SK-MEL-5 (cell line): ENCODE results near the gene MYLK. TPM values are rescaled to one million over a fixed set of nuclear protein-coding genes. Genes with fewer than 3 reads are reported as not detected.
A peak's percentile ranks its signal among the peaks of the same experiment; 100 is the strongest.
"Not testable (repeated sequence)": the region's sequence is repeated elsewhere in the genome, so short reads cannot be mapped to it uniquely, and the experiment has no call there.

Experiments
- DNase-seq: peaks from one replicate; pipeline ENCODE4 v3.0.0-alpha.2; 2016; ENCODE audit warnings: low read depth, low spot score
- in situ Hi-C: cut with HindIII; loops from 2 replicates; pipeline ENCODE4 v1.10.0; 2016; ENCODE audit warnings: low sequenced_read_pairs, high pct_unique_total_duplicates, low pct_unique_long_range_greater_than_20kb
- total RNA-seq: library from RNA; depleted of rRNA; stranded (reverse); fragments of >200 nt; shearing (Covaris generic); gene quantifications from 2 replicates; pipeline ENCODE4 v1.2.3, GENCODE V29; 2014

MYLK gene
- total RNA-seq, 1 experiment from 2014 or later = 23.7 TPM

DNA sequence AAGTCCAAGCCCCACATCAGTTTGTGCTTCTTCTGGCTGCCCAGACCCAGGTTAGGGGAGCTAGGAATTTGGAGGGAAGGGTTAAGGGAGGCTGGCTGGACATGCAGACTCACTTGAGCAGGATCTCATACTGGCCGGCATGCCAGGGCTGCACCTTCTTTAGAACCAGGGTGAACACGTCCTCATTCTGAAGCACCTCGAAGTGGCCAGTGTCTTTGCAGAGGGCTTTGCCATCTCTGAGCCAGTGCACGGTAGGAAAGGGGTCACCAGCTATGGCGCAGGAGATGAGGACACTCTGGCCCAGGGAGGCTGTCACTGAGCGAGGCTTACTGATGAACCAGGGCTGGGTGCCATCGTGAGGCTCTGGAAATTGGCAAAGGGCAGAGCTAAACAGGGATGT lies 176.5 kb downstream of the MYLK start:
- DNase-seq, in situ Hi-C loops: not testable (repeated sequence)

- DNase-seq = no peak
- in situ Hi-C loops = no loop called here
Measured at GRCh38 chr3:123706871-123707270, 177.3 kb downstream of the MYLK start.

GRCh38 chr3:123705488-123706285 lies 178.4 kb downstream of the MYLK start:
- no peak for DNase-seq
- in situ Hi-C loops = no loop called here

DNA sequence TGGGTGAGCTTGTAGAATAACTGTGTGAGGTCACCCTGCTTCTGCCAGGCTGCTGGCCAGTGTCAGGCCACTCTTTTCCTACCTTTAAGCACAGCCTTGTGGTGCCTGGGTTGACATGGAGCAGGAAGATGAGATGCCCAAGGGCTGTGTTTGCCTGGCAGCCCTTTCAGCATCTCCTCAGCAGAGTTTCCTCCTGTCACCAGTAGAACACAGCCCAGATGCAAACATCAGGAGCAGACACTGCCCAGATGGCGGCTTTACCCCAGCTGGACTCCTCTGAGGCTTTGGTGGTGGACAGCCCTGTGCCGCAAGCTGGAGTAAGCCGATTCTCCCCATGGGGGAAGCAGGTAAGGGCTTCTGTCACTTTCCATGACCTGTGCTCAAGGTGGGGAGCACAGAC lies 180.5 kb downstream of the MYLK start:
- DNase-seq, in situ Hi-C loops: not testable (repeated sequence)

DNA sequence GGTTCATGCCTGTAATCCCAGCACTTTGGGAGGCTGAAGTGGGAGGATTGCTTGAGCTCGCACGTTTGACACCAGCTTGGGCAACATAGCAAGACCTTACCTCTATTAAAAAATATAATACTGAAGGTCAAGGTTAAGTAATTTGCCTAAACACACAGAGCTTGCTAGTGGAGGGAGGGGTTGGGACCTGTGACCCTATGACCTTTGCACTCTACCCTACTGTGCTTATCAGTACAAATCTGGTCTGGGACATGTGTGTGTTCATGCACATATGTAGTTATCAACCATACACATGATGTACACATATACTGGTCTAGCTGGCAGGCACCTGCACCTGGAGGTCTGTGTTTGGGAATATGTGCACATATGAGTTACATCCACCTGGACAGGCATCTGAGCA lies 181.4 kb downstream of the MYLK start:
- in situ Hi-C loops = no loop called here

DNA sequence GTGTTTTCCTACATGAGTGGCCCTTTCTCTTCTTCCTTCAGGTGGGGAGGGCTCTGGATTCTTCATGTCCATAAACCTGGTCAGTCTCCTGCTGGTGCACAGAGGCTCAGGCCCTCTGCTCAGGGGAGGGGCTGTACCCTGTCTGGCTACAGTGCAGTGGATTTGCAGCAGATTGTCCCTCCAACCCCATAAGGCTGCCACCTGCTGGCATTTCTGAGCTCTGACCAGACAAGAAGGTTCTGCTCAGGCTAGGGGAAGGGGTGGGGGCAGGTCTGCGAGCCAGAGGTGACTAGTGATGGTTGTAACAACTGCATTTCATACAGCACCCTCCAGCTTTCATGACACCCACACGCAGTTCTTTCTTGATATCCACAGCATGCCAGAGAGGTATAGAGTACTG lies 182.1 kb downstream of the MYLK start:
- DNase-seq = peak; percentile 88
- in situ Hi-C loops = not testable (repeated sequence)

More for the DNA sequence above, 181.4 kb downstream of the MYLK start:
- DNase-seq = no peak

DNA sequence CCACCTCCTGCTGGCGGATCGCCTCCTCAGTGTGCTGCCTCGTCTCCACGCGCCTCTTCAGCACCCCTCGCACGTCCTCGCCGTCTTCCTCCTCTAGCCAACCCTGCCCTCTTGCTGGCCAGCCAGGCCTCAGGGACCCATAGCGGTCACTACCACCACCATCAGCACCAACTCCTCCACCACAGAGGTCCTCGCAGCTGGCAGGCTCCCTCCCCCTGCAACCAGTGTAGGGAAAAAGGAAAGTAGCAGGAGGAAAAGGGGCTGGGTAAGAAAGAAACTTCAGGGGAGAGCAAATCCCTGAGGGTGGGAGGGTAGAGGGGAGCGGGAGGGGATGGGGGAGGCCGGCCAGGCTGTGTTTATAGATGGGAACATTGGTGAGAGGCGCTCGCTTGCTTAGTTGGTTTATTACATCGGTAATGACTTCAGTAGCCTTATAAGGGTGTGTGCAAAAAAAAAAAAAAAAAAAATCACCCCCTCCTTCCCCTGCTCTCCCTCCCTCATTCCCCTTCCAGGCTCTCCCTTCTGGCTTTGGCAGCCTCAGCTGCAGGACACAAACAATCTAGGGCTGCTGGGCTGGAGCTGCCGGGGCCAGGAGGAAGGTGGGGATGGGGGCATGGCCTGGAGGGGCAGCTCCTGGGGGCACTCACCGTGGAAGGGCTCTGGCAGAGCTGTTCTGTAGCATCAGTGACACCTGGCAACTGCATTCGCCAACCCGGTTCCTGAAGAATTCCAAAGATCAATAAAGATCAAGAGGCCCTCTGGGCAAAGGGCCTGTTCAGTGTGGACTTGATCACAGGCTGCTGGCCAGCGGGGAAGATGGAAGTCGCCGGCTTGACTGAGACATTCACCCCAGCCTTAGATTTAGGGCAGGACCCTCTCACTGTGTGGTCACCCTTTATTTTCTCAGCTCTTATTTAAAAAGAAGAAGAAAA lies 183.1 kb downstream of the MYLK start:
- DNase-seq = no peak
- in situ Hi-C loops = no loop called here

DNA sequence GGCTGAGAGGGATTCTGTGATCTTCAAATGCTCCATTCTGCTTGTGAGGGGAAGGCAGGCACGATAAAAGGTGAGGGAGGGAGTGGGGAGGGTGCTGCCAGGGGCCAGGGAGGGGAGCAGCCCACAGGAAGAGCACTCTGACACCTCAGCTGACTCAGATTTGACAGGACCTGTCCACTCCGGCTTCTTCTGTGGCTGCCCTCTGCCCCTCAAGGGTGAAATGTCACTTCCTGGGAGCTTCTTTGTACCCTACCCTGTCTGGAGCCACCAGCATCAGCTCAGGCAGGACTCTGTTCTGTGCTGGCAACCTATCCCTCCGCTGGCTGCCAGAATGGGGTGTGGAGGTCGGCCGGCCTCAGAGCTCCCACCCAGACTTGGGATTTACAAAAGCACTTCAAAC lies 185.3 kb downstream of the MYLK start:
- in situ Hi-C loops = no loop called here
- no peak for DNase-seq

DNA sequence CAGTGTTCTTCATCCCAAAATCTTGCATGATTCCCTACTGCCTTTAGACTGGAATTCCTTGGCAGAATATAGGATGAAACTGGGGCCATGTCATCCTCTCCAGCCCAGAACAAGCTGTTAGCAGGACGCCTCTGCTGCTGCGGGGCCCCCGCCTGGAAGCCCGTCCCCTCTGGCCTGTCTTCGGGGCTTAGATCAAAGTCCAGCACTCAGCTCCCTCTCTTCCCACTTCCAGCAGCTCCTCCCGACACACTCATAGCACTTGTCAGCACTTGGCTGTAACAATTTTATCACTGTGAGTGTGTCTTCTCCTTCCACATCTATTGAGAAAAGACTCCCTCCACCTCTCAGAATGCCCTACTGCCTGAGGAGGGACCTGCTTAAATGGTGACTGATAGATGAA lies 187.3 kb downstream of the MYLK start:
- no peak for DNase-seq
- in situ Hi-C loops = no loop called here

DNA sequence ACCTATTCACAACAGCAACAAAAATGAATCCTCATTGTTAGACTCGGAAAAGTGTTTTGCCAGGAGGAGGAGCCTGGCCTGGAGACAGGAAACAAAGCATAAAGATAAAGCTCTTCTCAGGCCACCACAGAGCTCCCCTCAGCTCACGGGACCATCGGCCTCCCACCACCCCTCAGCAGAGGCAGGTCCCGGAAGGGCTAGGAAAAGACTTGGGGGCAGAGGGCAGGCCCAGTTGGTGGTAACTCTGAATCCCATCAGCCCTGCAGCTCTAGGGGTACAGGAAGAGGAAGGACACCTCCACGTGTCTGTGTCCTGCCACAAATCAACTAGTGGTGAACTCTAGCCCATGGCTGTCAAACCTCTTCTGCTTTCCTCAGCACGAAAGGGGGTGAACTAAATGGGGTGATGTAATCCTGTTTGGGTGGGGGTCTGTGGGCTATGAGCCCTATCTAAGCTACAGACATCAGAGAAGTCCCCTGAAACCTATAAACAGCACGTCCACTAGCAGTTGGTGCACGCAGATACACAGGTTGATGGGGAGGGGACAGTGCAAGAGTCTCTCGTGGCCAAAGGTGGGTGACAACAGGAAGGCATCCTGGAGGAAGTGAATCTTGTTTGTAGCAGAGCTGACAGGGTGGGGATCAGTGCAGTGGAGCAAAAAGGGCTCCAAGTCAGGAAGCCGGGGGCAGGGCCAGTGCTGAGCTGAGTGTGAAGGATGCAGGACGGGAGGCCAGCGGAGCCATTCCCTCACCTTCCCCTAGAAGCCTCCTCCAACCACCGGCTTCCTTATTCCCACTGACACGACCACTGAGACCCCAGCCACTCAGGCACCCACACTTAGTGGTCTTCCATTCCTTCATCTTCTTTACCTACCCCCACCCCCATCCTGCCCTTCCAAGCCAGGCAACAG lies 188.1 kb downstream of the MYLK start:
- in situ Hi-C loops = no loop called here
- DNase-seq = peak; percentile 70

DNA sequence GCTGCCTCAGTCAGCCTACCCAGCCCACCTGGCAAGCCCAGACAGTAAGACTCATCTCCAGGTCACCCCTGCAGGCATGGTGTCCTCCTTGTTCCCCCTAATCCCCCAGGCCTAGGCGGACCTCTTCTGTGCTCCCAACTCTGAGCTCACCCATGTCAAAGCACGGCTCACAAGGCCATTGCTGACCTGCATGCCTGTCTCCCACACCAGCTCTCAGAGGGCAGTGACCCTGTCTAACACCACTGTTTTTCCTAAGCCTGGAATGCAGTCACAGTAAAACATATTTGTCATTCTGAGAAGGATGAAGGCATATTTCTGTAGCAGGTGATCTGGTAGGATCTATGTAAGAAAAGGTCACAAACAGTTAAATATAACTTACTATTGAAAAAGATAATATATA lies 189.0 kb downstream of the MYLK start:
- in situ Hi-C loops = no loop called here
- no peak for DNase-seq

- in situ Hi-C loops = no loop called here
- DNase-seq = no peak
Measured at GRCh38 chr3:123694366-123695087, 189.6 kb downstream of the MYLK start.

- in situ Hi-C loops = no loop called here
- DNase-seq = no peak
Measured at GRCh38 chr3:123693584-123694190, 190.4 kb downstream of the MYLK start.

- in situ Hi-C loops = no loop called here
- no peak for DNase-seq
Measured at GRCh38 chr3:123692671-123693070, 191.5 kb downstream of the MYLK start.

DNA sequence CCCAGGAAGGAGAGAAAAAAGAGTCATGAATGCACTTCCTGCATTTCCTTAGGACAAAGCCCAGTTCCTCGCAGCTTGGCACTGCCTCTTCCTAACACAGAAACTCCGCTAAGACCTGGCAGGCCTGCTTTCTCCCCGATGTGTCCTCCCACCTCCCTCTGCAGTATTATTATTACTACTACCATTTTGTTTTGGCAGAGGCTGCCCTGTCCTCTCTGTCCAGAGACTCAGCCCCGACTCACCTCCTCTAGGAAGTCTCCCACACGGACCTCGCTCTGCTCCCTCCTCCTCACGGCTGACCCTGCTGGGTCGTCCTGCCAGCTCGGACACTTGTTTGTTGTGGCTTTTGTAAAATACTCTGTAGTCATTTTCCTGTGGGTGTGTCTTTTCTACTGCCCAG lies 192.1 kb downstream of the MYLK start:
- DNase-seq = no peak
- in situ Hi-C loops = no loop called here

DNA sequence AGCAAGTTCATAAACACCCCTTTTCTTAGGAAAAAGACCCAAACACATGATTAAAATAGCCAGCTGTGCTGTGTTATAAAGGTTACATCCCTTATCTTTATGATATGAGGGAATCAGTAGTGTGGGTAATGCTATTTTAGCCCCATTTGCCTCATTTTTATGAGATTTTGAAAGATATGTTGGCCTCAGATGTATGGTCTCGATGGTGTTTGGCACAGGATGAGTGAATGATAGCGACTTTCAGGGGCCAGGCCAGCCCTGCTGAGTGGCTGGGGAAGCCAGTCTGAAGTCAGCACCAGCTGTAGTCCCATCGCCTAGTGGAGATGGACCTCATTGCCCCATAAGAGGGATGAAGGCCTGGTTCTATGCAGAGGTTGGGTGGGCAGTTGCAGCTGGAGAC lies 194.3 kb downstream of the MYLK start:
- in situ Hi-C loops = no loop called here
- DNase-seq = no peak

GRCh38 chr3:123688241-123688747 lies 195.8 kb downstream of the MYLK start:
- in situ Hi-C loops = no loop called here
- peak; percentile 68 for DNase-seq
